Measurements from ENCODE around the gene NPRL2. TPM values are rescaled to one million over a fixed set of nuclear protein-coding genes. Genes with fewer than 3 reads are reported as not detected.

Gene NPRL2
- total RNA-seq, 1 donor from 2014 or later = 30.4 TPM

DNA sequence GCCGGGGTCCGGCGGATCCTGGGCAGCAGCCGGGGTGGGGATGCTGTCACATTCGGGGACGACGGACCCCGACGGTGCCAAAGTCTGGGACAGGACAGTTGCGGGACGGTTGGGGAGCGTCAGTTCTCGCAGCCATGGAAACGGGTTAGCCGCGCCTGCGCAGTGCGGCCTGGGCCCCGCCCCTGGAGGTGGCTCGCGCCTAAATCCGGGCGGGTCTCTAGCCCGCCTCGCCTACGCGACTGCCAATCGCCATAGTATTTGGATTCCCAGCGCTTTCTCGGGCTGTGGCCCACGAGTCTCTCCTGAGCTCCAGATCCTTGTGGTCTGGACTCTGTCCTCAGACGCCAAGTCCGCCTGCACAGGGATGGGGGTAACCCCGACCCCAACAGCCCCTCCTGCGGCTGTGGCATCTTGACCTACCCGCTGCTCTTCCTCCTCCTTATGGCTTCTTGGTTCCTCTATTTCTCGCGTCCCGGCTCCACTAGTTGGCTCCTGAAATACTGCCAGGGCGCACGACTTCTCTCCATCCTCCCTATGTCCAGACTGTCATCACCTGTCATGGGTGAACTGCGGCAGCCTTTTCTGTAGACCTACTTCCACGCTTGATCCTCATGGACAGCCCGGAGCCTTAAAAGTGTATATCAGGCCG lies 4.9 kb downstream of the NPRL2 start, which contains the start of gene ZMYND10:
ZMYND10 (minus strand) TSS at position 147 of the 649 bp plus-strand sequence. CDS start 153 bp downstream, outside the sequence.
- peak; percentile 62 for DNase-seq
- no peak for TF ChIP-seq CTCF (IDR thresholded peaks at IDR 0.05; ENCODE audit: partially characterized antibody, unreplicated experiment)
- no peaks in the 10 kb centered on the region for H3K36me3 Mint-ChIP-seq (ENCODE audit: unreplicated experiment)
- peaks cover 7% of the 10 kb centered on the region for H3K9me3 Mint-ChIP-seq (ENCODE audit: unreplicated experiment)
- H3K27me3 Mint-ChIP-seq (ENCODE audit: unreplicated experiment) = peaks cover 12% of the 10 kb centered on the region
- H3K4me1 Mint-ChIP-seq (ENCODE audit: low read depth, unreplicated experiment) = peaks cover 7% of the 10 kb centered on the region
- H3K4me3 Mint-ChIP-seq (ENCODE audit: unreplicated experiment) = peak within 1 kb of the TSS; percentile 90
- H3K27ac Mint-ChIP-seq (ENCODE audit: unreplicated experiment) = no peak within 1 kb of the TSS

- Mint-ChIP-seq H3K36me3 (ENCODE audit: unreplicated experiment) (no peaks in the 10 kb centered on the region), H3K9me3 (ENCODE audit: unreplicated experiment) (peaks cover 5% of the 10 kb centered on the region), H3K4me1 (ENCODE audit: low read depth, unreplicated experiment) (peaks cover 4% of the 10 kb centered on the region), H3K4me3 (ENCODE audit: unreplicated experiment) (no peak overlapping the region), H3K27ac (ENCODE audit: unreplicated experiment) (no peak overlapping the region), H3K27me3 (ENCODE audit: unreplicated experiment) (peaks cover 13% of the 10 kb centered on the region)
- no peak for TF ChIP-seq CTCF (IDR thresholded peaks at IDR 0.05; ENCODE audit: partially characterized antibody, unreplicated experiment)
- no peak for DNase-seq
Measured at GRCh38 chr3:50345008-50345407, 5.6 kb downstream of the NPRL2 start.

DNA sequence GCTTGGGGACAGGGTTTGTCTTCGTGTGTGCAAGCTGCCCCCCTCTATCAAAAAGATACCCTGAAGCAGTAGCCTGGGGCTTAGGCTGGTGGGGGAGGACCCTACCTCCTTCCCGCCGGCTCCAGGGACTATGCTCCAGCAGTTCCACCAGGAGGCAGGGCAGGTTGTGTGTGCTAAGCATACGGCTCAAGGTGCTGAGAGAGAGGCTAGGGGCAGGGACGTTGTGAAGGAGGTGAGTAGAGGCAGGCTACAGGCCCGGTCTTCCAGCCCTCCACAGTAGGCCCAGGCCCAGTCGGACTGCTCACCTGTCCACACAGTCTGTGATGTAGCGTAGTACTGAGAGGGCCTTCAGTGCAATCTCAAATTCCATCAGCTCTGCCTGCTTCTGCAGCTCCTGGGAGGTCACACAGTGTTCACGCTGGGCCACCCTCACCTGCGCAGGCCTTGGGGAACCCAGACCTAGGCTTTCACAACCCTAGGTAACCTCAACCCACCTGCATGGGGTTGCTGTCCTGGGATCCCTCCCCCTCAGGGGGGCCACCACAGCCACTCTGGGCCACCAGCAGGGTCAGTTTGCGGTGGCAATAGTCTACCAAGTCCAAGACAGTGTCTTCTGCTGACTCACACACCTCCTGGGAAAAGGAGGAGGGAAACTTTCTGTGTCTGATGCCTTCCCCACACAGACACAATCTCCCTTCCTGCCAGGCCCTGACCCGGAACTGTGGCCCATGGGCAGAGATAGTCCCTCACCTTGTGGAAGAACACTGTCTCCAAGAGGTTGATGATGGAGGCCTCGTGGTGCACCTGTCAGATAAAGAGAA lies 7.6 kb downstream of the NPRL2 start:
- no peak for DNase-seq
- H3K9me3 Mint-ChIP-seq (ENCODE audit: unreplicated experiment) = peaks cover 17% of the 10 kb centered on the region
- TF ChIP-seq CTCF (IDR thresholded peaks at IDR 0.05; ENCODE audit: partially characterized antibody, unreplicated experiment) = no peak
- no peak overlapping the region for H3K4me3 Mint-ChIP-seq (ENCODE audit: unreplicated experiment)
- H3K27ac Mint-ChIP-seq (ENCODE audit: unreplicated experiment) = no peak overlapping the region
- peaks cover 27% of the 10 kb centered on the region for H3K27me3 Mint-ChIP-seq (ENCODE audit: unreplicated experiment)
- H3K36me3 Mint-ChIP-seq (ENCODE audit: unreplicated experiment) = peaks cover 4% of the 10 kb centered on the region
- peaks cover 15% of the 10 kb centered on the region for H3K4me1 Mint-ChIP-seq (ENCODE audit: low read depth, unreplicated experiment)

DNA sequence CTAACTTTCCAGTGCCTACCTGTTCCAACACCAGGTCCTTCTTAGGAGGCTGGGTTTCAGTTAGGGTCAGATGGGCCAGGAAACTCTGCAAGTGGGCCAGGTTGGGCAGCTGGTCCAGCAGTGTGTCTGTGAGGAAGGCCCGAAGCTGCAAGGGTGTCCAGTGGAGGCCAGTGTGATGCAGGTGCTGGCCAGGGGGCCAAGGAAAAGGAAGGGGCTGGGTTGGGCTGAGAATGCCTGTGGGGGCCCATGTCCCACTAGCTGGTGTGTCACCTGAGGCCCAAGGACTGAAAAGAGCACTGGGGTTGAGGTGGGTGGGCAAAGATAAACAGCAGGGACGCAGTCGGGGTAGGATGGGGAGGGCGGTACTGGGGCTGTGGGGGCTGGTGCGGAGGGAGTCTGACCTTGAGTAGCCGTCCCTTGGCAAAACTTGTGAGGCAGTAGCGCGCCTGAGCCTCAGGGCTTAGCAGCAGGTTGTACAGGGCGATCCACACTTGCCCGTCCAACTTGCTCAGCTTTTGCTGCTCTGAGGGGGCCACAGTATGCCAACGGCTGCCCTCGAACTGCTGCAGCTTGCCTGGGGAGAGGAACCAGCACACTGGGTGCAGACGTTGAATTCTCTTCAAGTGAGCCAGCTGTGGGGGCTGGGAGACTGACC lies 8.5 kb downstream of the NPRL2 start:
- Mint-ChIP-seq H3K4me1 (ENCODE audit: low read depth, unreplicated experiment) (peaks cover 15% of the 10 kb centered on the region), H3K4me3 (ENCODE audit: unreplicated experiment) (no peak overlapping the region), H3K27ac (ENCODE audit: unreplicated experiment) (no peak overlapping the region), H3K27me3 (ENCODE audit: unreplicated experiment) (peaks cover 27% of the 10 kb centered on the region), H3K9me3 (ENCODE audit: unreplicated experiment) (peaks cover 17% of the 10 kb centered on the region), H3K36me3 (ENCODE audit: unreplicated experiment) (peaks cover 4% of the 10 kb centered on the region)
- TF ChIP-seq CTCF (IDR thresholded peaks at IDR 0.05; ENCODE audit: partially characterized antibody, unreplicated experiment) = no peak
- no peak for DNase-seq
